ENCODE measurements around the gene UBE2QL1.
"Not testable (repeated sequence)": the region's sequence is repeated elsewhere in the genome, so short reads cannot be mapped to it uniquely, and the experiment has no call there.

UBE2QL1 gene

DNA sequence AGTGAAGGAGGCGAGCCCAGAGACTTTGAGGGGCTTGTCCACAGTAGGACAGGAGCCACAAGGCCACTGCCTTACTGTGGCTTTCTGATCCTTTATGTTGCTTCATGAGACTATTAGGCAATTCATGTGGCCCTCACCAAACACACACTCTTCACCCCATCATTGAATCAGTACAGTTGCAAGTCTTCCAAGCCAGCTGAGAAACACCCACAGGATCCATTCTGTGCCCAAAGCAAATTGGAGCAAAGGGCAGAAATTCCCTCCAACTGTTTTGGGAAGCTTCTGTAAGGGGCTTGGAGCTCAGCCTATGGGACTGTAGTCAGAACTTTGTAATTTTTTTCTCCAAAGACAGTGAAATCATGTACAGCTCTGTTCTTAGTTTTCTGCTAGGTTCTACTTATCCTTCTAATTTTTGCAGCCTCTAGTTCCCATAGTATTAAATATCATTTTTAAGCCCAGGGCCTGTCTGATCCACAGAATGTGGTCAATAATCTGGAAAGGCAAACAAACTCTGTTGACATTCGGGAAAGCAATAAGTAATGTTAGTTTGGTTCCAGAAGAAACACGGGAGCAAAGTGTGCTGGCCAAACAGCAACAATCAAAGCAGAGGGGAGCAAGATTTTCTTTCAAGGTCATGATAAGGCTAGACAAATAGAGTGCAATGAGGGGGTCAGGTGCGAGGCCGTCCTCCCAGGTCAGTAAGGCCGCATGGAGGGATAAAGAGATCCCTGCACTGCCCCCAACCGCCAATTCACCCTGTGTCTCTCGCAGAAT, 47.0 kb downstream of the UBE2QL1 start:
- DNase-seq (ENCODE audit: low read depth in 2 of 2, low spot score in 1 of 2), result no peak

- DNase-seq (ENCODE audit: low read depth in 2 of 2, low spot score in 1 of 2), result no peak
Observed at GRCh38 chr5:6496207-6496584, 47.5 kb downstream of the UBE2QL1 start.

DNA sequence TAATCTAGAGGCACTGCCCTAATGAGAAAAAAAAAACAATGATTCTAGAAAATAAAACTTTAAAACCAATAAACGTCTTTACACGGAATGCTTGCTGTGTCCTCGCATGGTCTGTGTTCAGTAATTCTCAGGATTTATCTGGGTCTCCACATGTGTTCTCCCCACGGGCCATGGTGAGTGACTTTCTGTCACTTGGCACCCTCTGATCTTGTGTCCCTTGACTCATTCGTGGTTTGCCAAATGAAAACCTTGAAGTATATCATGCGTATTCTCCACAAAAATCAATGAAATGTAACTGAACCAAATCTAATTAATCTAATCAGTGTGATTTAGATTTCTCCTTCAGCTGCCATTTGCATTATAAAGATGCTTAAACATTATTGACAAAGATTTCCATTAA, 48.0 kb downstream of the UBE2QL1 start:
- DNase-seq (ENCODE audit: low read depth in 2 of 2, low spot score in 1 of 2), result no peak

DNA sequence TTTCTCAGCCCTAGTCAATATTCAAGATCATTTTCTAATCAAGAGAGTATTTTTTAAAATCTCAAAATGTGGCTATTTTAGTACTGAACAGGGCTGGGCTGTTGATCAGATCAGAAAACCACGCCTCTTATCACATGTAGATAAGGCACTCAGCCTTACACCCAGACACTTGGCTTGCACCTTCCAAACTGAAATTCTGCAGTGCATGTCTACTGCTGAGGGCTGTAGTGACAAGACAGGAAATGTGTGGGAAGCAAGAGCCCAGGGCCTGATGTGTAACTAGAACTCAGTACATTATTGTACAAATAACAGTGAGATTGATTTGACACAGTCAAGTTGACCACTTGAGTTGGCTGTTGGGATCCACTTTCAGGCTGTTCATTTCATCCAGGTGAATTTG, 48.6 kb downstream of the UBE2QL1 start:
- no peak for DNase-seq (ENCODE audit: low read depth in 2 of 2, low spot score in 1 of 2)

GRCh38 chr5:6498968-6499367, 50.3 kb downstream of the UBE2QL1 start:
- no peak for DNase-seq (ENCODE audit: low read depth in 2 of 2, low spot score in 1 of 2)

DNA sequence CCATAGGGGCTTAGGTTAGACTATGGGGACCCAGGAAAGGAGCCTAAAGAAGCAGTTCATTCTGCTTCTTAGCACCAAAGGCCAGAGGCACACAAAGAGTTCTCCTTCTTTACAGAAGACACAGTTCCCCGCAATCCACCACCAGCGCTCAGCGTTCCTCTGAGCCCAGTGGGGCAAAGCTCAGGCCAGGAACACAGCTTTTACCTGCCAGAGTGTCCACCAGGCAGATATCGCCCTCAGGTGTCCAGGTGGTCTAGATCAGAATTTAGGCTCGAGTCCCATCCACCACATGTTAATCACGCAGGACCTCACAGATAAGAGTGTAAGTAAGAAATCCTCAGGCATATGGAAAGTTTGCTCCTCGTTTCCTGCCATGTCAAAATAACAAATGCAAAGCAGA, 53.0 kb downstream of the UBE2QL1 start:
- DNase-seq (ENCODE audit: low read depth in 2 of 2, low spot score in 1 of 2), result no peak

GRCh38 chr5:6502421-6502820, 53.8 kb downstream of the UBE2QL1 start:
- DNase-seq (ENCODE audit: low read depth in 2 of 2, low spot score in 1 of 2), result no peak

- DNase-seq (ENCODE audit: low read depth in 2 of 2, low spot score in 1 of 2), result no peak
Observed at GRCh38 chr5:6503342-6503741, 54.7 kb downstream of the UBE2QL1 start.

GRCh38 chr5:6504677-6505415, 56.2 kb downstream of the UBE2QL1 start:
- no peak for DNase-seq (ENCODE audit: low read depth in 2 of 2, low spot score in 1 of 2)

DNA sequence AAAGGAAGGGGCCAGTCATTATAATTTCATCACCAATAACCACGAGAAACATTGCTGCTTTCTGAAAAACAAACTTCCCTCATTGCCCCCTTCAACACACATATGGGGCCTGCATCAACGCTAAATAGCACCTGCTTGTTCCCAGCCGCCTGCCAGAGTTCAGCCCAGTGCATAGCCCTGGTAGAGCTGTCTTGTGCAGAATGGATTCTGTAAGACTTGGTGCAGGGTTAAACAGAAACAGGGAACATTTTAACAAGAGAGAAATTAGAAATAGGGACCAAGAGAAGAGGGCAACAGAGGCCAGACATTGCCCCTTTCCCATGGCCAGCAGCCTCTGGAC, 56.7 kb downstream of the UBE2QL1 start:
- no peak for DNase-seq (ENCODE audit: low read depth in 2 of 2, low spot score in 1 of 2)

DNA sequence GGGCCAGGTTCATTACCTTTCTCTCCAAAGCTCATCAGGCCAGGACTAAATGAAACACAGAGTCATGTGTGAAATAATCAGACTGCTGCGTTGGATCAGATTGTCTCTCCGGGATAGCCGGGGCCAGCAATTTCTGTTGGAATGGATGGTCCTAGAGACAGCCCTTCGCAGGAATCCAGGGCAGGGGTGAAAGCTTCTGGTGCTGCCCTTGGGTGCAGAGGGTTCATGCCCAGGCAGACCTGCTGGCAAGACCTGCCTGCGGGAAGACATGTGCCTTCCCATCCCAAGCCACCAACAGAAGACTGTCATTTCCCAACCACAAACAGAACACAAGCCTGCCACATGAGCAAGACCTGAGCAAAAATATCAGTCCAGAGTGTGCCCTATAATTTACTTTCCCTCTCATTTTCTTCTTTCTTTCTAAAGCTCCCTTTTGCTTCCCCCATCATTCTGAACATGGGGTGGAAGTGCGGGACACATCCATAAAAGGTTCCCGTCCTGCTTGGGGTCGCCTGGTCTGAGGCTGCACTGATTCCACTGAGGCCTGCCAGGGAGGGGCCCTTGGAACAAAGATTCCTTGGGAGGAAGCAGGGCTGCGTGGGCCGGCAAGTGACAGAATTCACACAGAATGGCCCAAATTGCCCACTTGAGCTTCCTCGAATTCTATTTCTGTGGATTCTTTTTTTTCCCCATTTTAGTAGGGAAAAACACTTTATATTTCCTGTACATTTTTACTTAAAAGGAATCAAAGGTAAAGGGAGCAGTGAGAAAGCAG, 57.3 kb downstream of the UBE2QL1 start:
- no peak for DNase-seq (ENCODE audit: low read depth in 2 of 2, low spot score in 1 of 2)

GRCh38 chr5:6506611-6507010, 58.0 kb downstream of the UBE2QL1 start:
- DNase-seq (ENCODE audit: low read depth in 2 of 2, low spot score in 1 of 2), result no peak

DNA sequence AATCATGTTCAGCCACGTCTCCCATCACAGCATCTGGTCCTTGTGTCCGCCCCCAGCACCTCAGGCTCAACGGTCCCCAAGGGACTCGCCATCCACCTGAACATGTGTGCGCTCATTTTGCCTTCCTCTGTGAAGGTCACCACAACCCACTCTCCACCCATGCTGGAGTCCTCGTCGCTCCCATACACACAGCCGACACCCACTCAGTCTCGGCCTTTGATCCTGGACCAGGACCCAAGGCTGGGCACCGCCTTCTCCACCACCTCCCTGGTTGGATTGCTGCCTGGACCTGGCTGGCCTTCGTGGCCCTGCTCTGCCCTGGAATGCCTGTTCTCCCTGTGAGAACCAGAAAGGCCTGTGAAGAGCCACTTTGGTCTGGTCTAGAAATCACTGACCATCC, 60.3 kb downstream of the UBE2QL1 start:
- no peak for DNase-seq (ENCODE audit: low read depth in 2 of 2, low spot score in 1 of 2)

GRCh38 chr5:6510132-6510531, 61.5 kb downstream of the UBE2QL1 start:
- DNase-seq (ENCODE audit: low read depth in 2 of 2, low spot score in 1 of 2), result no peak

DNA sequence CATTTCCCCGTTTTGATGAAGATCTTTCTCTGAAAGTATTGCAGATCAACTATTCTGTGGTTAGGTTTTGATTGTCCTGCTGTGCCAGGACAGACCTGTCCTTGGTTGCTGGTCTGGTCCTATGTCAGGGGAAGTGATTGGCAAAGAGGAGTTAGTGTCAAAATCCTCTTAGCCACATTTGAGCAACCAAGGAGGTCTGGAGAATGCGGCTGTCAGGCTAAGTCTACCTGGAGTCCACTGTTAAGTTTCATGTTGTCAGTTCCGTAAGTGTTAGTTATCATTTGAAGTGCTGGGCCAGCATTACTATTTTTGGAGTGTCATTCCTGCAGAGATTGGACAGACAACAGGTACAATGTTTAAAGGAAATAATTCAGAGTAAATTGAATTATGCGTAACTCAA, 62.3 kb downstream of the UBE2QL1 start:
- DNase-seq (ENCODE audit: low read depth in 2 of 2, low spot score in 1 of 2), result no peak

DNA sequence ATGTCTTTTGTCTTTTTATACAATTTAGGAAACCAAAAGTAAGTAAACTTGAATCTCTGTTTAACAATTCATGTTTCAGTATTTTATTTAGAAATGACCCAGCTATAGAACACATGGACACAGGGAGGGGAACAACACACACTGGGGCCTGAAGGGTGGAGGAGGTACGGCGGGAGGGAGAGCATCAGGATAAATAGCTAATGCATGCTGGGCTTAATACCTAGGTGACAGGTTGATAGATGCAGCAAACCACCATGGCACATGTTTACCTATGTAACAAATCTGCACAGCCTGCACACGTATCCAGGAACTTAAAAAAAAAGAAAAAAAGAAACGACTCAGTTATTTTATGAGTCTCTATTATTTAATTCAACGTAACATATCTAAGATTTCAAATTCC, 67.2 kb downstream of the UBE2QL1 start:
- DNase-seq (ENCODE audit: low read depth in 2 of 2, low spot score in 1 of 2), result not testable (repeated sequence)

- DNase-seq (ENCODE audit: low read depth in 2 of 2, low spot score in 1 of 2), result no peak
Observed at GRCh38 chr5:6516823-6517222, 68.2 kb downstream of the UBE2QL1 start.

- DNase-seq (ENCODE audit: low read depth in 2 of 2, low spot score in 1 of 2), result no peak
Observed at GRCh38 chr5:6517510-6517909, 68.9 kb downstream of the UBE2QL1 start.

DNA sequence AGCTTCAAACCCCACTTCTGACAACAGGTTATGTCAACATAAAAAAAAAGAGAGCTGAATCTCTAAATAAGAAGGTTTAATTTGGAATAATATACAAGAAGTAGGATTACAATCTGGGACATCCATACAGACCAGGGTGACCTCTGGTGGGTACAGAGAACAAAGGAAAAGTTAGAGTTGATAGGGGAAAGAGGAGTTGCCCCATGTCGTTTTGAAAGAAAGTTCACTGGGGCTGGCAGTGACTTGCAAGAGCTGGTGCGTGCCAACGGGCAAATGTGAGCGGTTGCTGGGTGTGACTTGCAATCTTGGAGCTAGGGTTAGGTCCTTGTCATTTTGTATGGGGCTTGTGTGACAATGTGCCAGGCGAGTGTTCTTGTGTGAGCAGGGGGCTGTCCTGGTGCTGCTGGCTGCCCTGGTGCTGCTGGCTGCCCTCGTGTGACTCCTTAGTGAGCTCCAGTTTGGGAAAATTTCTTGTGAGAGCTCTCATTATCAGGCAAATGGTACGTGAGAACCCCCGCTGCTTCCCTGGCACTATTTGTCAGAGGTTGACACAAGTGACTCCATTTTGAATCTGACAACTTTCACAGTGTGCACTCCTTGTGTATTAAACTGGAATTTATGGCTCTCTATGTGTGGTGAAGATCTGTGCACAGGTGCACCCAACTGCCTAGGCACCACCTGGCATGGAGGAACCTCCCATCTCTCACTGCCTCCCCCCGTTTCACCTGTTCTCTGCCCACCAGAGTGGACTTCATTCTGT, 69.8 kb downstream of the UBE2QL1 start:
- no peak for DNase-seq (ENCODE audit: low read depth in 2 of 2, low spot score in 1 of 2)

DNA sequence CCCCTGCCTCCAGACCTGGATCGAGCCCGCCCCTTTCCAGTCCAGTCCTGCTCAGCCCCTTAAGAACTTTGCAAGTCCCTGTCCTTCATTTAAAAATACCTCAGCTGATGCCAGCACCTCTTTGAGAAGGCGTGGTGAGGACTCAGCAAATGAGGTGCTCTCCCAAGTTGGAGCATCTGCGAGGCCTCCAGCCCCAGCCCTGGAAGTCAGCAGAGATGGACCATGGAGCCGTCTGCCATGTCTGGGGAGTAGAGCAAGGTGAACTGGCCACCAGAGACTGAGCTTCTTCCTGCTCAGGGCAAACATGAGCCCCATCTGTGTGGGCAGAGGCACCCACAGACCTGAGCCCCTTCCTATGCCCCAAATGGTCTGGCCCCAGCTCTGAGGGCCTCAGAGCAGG, 71.5 kb downstream of the UBE2QL1 start:
- no peak for DNase-seq (ENCODE audit: low read depth in 2 of 2, low spot score in 1 of 2)

DNA sequence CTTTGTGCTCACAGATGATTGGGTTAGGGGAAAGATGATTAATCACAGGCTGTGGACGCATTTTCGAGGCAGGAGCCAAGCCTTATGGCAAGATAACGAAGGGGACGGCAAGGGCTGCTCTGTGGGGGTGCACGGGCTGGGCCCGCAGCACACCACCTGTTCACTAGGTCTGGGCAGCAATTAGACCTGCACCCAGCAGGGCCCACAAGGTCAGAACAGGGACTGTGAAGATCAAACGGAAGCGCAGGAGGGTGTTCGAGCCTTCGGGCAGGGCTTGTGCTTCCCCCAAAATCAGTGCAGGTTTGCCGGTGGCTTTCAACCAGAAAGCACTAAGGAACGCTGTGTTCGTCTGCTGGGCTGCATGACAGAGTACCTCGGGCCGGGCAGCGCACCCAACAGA, 73.7 kb downstream of the UBE2QL1 start:
- no peak for DNase-seq (ENCODE audit: low read depth in 2 of 2, low spot score in 1 of 2)

All from stimulated activated CD8-positive, alpha-beta memory T cell treated with anti-CD3 and anti-CD28 coated beads, Interleukin-4, amount 100 ng/mL, for 4 hours (primary cell).